Calu3 (cell line): Measurements from ENCODE around the gene BCORL1. TPM values are rescaled to one million over a fixed set of nuclear protein-coding genes. Genes with fewer than 3 reads are reported as not detected.

Experiments
- BruUV-seq: library from RNA; stranded (reverse); fragments of 400-500 nt; replicated peaks from 2 replicates; lab custom pipeline; 2021; lab: Mats Ljungman, UMichigan
- CTCF ChIA-PET: fragments of 300-600 bp; sonication (Branson Sonifier 250); formaldehyde crosslinking; loops from one replicate; lab custom pipeline; 2022; ENCODE audit warnings: antibody characterized with exemption; lab: Charles Lee
- DNase-seq: peaks from one replicate; pipeline ENCODE4 v3.0.0; 2022
- H3K27ac Mint-ChIP-seq: one replicate; pipeline ENCODE4 v1.8.0; 2022; ENCODE audit warnings: mixed read lengths; ENCODE audit not compliant: unreplicated experiment
- H3K27me3 Mint-ChIP-seq: one replicate; pipeline ENCODE4 v1.8.0; 2022; ENCODE audit warnings: mixed read lengths; ENCODE audit not compliant: unreplicated experiment
- H3K36me3 Mint-ChIP-seq: one replicate; pipeline ENCODE4 v1.8.0; 2022; ENCODE audit warnings: mild to moderate bottlenecking, moderate library complexity, mixed read lengths; ENCODE audit not compliant: insufficient read depth, unreplicated experiment
- H3K4me1 Mint-ChIP-seq: one replicate; pipeline ENCODE4 v1.8.0; 2022; ENCODE audit warnings: mild to moderate bottlenecking, low read depth, mixed read lengths; ENCODE audit not compliant: unreplicated experiment
- H3K4me3 Mint-ChIP-seq: one replicate; pipeline ENCODE4 v1.8.0; 2022; ENCODE audit warnings: mild to moderate bottlenecking, low read depth, moderate library complexity, mixed read lengths; ENCODE audit not compliant: unreplicated experiment
- H3K9me3 Mint-ChIP-seq: one replicate; pipeline ENCODE4 v1.8.0; 2022; ENCODE audit warnings: low read depth, mixed read lengths; ENCODE audit not compliant: unreplicated experiment
- CTCF ChIP-seq: fragments of 200-600 bp; IDR thresholded peaks from one replicate; pipeline ENCODE4 v1.8.0; 2022; ENCODE audit warnings: antibody characterized with exemption; ENCODE audit not compliant: unreplicated experiment
- intact Hi-C: fragments of 100-400 bp; cut with micrococcal nuclease; formaldehyde crosslinking; loops from one replicate; pipeline ENCODE4 v1.10.0; 2022; ENCODE audit not compliant: unreplicated experiment
- total RNA-seq: library from RNA; stranded (reverse); gene quantifications from 2 replicates; pipeline ENCODE4 v1.2.3, GENCODE V29; 2022

Gene BCORL1
- total RNA-seq, 1 experiment from 2014 or later, result 6.7 TPM

GRCh38 chrX:130075777-130076176, 93.3 kb downstream of the BCORL1 start:
- no peak for TF ChIP-seq CTCF
- no peak overlapping the region for H3K27ac Mint-ChIP-seq
- DNase-seq, result no peak
- H3K4me3 Mint-ChIP-seq, result no peak overlapping the region
- H3K36me3 Mint-ChIP-seq, result peaks cover 9% of the 10 kb centered on the region
- no TSS peak for BruUV-seq
- CTCF ChIA-PET, result no interaction called here
- intact Hi-C loops, result loop anchor here (5.0 kb wide), 1 partner anchor 62 kb away; no protein-coding TSS in a partner anchor
- H3K4me1 Mint-ChIP-seq, result no peaks in the 10 kb centered on the region
- no peaks in the 10 kb centered on the region for H3K27me3 Mint-ChIP-seq
- H3K9me3 Mint-ChIP-seq, result no peaks in the 10 kb centered on the region

GRCh38 chrX:130079824-130080406, 97.5 kb downstream of the BCORL1 start:
- H3K27me3 Mint-ChIP-seq, result no peaks in the 10 kb centered on the region
- H3K4me3 Mint-ChIP-seq, result no peak overlapping the region
- peak; percentile 61 for DNase-seq
- CTCF ChIA-PET, result interaction anchor here (0.7 to 1.2 kb wide), 9 partner anchors 9 to 119 kb away, joined by 3 to 5 read pairs (median 3); no protein-coding TSS in a partner anchor
- TF ChIP-seq CTCF, result peak; percentile 68
- peak overlapping the region; percentile 20 for H3K27ac Mint-ChIP-seq
- intact Hi-C loops, result loop anchor here (1.0 to 5.0 kb wide), 3 partner anchors 40 to 112 kb away; no protein-coding TSS in a partner anchor
- no peaks in the 10 kb centered on the region for H3K9me3 Mint-ChIP-seq
- no peaks in the 10 kb centered on the region for H3K4me1 Mint-ChIP-seq
- BruUV-seq, result no TSS peak
- peaks cover 9% of the 10 kb centered on the region for H3K36me3 Mint-ChIP-seq

GRCh38 chrX:130080791-130081367, 98.4 kb downstream of the BCORL1 start:
- H3K27me3 Mint-ChIP-seq, result no peaks in the 10 kb centered on the region
- no peaks in the 10 kb centered on the region for H3K4me1 Mint-ChIP-seq
- no peaks in the 10 kb centered on the region for H3K9me3 Mint-ChIP-seq
- DNase-seq, result no peak
- BruUV-seq, result no TSS peak
- no peak for TF ChIP-seq CTCF
- H3K36me3 Mint-ChIP-seq, result peaks cover 9% of the 10 kb centered on the region
- no peak overlapping the region for H3K4me3 Mint-ChIP-seq
- CTCF ChIA-PET, result interaction anchor here (1.0 kb wide), 1 partner anchor 40 kb away, joined by 5 read pairs; no protein-coding TSS in a partner anchor
- intact Hi-C loops, result loop anchor here (1.0 kb wide), 1 partner anchor 39 kb away; no protein-coding TSS in a partner anchor
- H3K27ac Mint-ChIP-seq, result no peak overlapping the region

- no peaks in the 10 kb centered on the region for H3K27me3 Mint-ChIP-seq
- DNase-seq, result no peak
- no peak overlapping the region for H3K27ac Mint-ChIP-seq
- TF ChIP-seq CTCF, result no peak
- intact Hi-C loops, result no loop called here
- H3K4me3 Mint-ChIP-seq, result no peak overlapping the region
- CTCF ChIA-PET, result interaction anchor here (1.0 kb wide), 1 partner anchor 40 kb away, joined by 5 read pairs; no protein-coding TSS in a partner anchor
- H3K36me3 Mint-ChIP-seq, result peaks cover 9% of the 10 kb centered on the region
- H3K4me1 Mint-ChIP-seq, result no peaks in the 10 kb centered on the region
- no peaks in the 10 kb centered on the region for H3K9me3 Mint-ChIP-seq
- BruUV-seq, result no TSS peak
Observed at GRCh38 chrX:130081421-130082045, 99.1 kb downstream of the BCORL1 start.
